G401 (cell line): ENCODE data around the gene PAPOLG. TPM values are rescaled to one million over a fixed set of nuclear protein-coding genes. Genes with fewer than 3 reads are reported as not detected.
"Not testable (repeated sequence)": the region's sequence is repeated elsewhere in the genome, so short reads cannot be mapped to it uniquely, and the experiment has no call there.

ENCODE experiments used
- DNase-seq: peaks from one replicate; pipeline ENCODE4 v3.0.0-alpha.2; 2015; ENCODE audit warnings: low spot score
- in situ Hi-C: cut with HindIII; loops from 2 replicates; pipeline ENCODE4 v1.10.0; 2016; ENCODE audit warnings: low sequenced_read_pairs, mixed read lengths
- total RNA-seq: library from RNA; depleted of rRNA; stranded (reverse); fragments of >200 nt; shearing (Covaris generic); gene quantifications from 2 replicates; pipeline ENCODE4 v1.2.3, GENCODE V29; 2014

Gene PAPOLG
- total RNA-seq, 1 experiment from 2014 or later = 10.4 TPM

GRCh38 chr2:60764736-60765534, 8.9 kb downstream of the PAPOLG start:
- DNase-seq = no peak
- in situ Hi-C loops = no loop called here

- in situ Hi-C loops = no loop called here
- DNase-seq = no peak
Observed at GRCh38 chr2:60766283-60766682, 10.2 kb downstream of the PAPOLG start.

GRCh38 chr2:60771508-60771907, 15.4 kb downstream of the PAPOLG start:
- in situ Hi-C loops = no loop called here

GRCh38 chr2:60775048-60775639, 19.1 kb downstream of the PAPOLG start:
- no peak for DNase-seq
- in situ Hi-C loops = no loop called here

More at GRCh38 chr2:60771508-60771907, 15.4 kb downstream of the PAPOLG start:
- DNase-seq = no peak

GRCh38 chr2:60778352-60778751, 22.3 kb downstream of the PAPOLG start:
- DNase-seq = no peak
- in situ Hi-C loops = no loop called here

GRCh38 chr2:60779426-60779825, 23.4 kb downstream of the PAPOLG start:
- in situ Hi-C loops = no loop called here
- no peak for DNase-seq

GRCh38 chr2:60780721-60781120, 24.7 kb downstream of the PAPOLG start:
- no peak for DNase-seq

GRCh38 chr2:60793169-60793568, 37.1 kb downstream of the PAPOLG start:
- no peak for DNase-seq
- in situ Hi-C loops = no loop called here

More at GRCh38 chr2:60780721-60781120, 24.7 kb downstream of the PAPOLG start:
- in situ Hi-C loops = no loop called here

GRCh38 chr2:60794271-60794863, 38.3 kb downstream of the PAPOLG start:
- in situ Hi-C loops = no loop called here
- DNase-seq = peak; percentile 44

GRCh38 chr2:60796573-60797509, 40.8 kb downstream of the PAPOLG start:
- no peak for DNase-seq
- in situ Hi-C loops = no loop called here

- DNase-seq = no peak
- in situ Hi-C loops = no loop called here
Observed at GRCh38 chr2:60804473-60804872, 48.4 kb downstream of the PAPOLG start.

GRCh38 chr2:60806595-60806987, 50.5 kb downstream of the PAPOLG start:
- in situ Hi-C loops = no loop called here
- no peak for DNase-seq

- in situ Hi-C loops = no loop called here
- no peak for DNase-seq
Observed at GRCh38 chr2:60806988-60807681, 51.1 kb downstream of the PAPOLG start.

GRCh38 chr2:60808330-60808801, 52.3 kb downstream of the PAPOLG start:
- in situ Hi-C loops = no loop called here
- DNase-seq = peak; percentile 28

GRCh38 chr2:60811491-60812375, 55.7 kb downstream of the PAPOLG start:
- in situ Hi-C loops = no loop called here
- DNase-seq = no peak

- in situ Hi-C loops, DNase-seq: not testable (repeated sequence)
Observed at GRCh38 chr2:60817191-60817590, 61.1 kb downstream of the PAPOLG start.

- in situ Hi-C loops = no loop called here
- DNase-seq = no peak
Observed at GRCh38 chr2:60818272-60818671, 62.2 kb downstream of the PAPOLG start.
